NB4 (cell line): ENCODE data around the gene RTKN2.

Experiments
- CTCF ChIP-seq: IDR thresholded peaks from one replicate; pipeline ENCODE4 v1.5.1; 2012; ENCODE audit warnings: low read depth, low read length
- MAX ChIP-seq: IDR thresholded peaks from 2 replicates; pipeline ENCODE4 v1.6.1; 2011; ENCODE audit warnings: low read depth, low read length
- POLR2A ChIP-seq: IDR thresholded peaks from 2 replicates; pipeline ENCODE4 v1.6.1; 2011; ENCODE audit warnings: mild to moderate bottlenecking; ENCODE audit not compliant: insufficient read length; ENCODE audit errors: extremely low read depth

- TF ChIP-seq CTCF (no peak), POLR2A (no peak), MAX (no peak)
Measured at GRCh38 chr10:62172465-62172864, 96.2 kb downstream of the RTKN2 start.
